HepG2 (cell line): ENCODE results near the gene SEMA3B. TPM values are rescaled to one million over a fixed set of nuclear protein-coding genes. Genes with fewer than 3 reads are reported as not detected.

Experiments used
- EHMT2 ChIP-seq: fragments of 200-600 bp; sonication (generic); IDR thresholded peaks from 2 replicates; pipeline ENCODE4 v1.7.0; 2017; ENCODE audit warnings: antibody characterized with exemption, low read depth, low read length, borderline replicate concordance
- FOXA1 ChIP-seq, 2 experiments: fragments of 450-650 bp in 1 of 2; sonication (generic) in 1 of 2; formaldehyde crosslinking in 1 of 2; IDR thresholded peaks; 2 replicates each; pipeline versions ENCODE4 v1.4.0 to v1.6.1; 2016 to 2020; ENCODE audit warnings: missing genetic modification reagents in 1 of 2
- FOXP1 ChIP-seq, 2 experiments: fragments of 450-650 bp in 1 of 2; IDR thresholded peaks; 2 replicates each; pipeline ENCODE4 v1.6.1; 2017 to 2018; ENCODE audit warnings: antibody characterized with exemption in 1 of 2
- GFI1 ChIP-seq: sonication (generic); formaldehyde crosslinking; IDR thresholded peaks from 2 replicates; pipeline ENCODE4 v1.5.0; 2020; ENCODE audit warnings: missing genetic modification reagents, mild to moderate bottlenecking, borderline replicate concordance
- GPN1 ChIP-seq: sonication (generic); formaldehyde crosslinking; IDR thresholded peaks from 2 replicates; pipeline ENCODE4 v1.5.1; 2020; ENCODE audit warnings: missing genetic modification reagents, borderline replicate concordance
- HNRNPL ChIP-seq: fragments of 200-400 bp; formaldehyde crosslinking; IDR thresholded peaks from 2 replicates; pipeline ENCODE4 v1.6.1; 2017; ENCODE audit warnings: mild to moderate bottlenecking, low read depth, low read length
- MED1 ChIP-seq: sonication (generic); formaldehyde crosslinking; IDR thresholded peaks from 2 replicates; pipeline ENCODE4 v1.4.0; 2020; ENCODE audit warnings: missing genetic modification reagents
- MED13 ChIP-seq: sonication (generic); formaldehyde crosslinking; IDR thresholded peaks from 2 replicates; pipeline ENCODE4 v1.5.0; 2020; ENCODE audit warnings: missing genetic modification reagents
- MZF1 ChIP-seq: sonication (generic); formaldehyde crosslinking; IDR thresholded peaks from 2 replicates; pipeline ENCODE4 v1.8.1; 2023; ENCODE audit warnings: mild to moderate bottlenecking, missing genetic modification reagents, borderline replicate concordance
- NCOR1 ChIP-seq: fragments of 200-600 bp; sonication (generic); IDR thresholded peaks from 2 replicates; pipeline ENCODE4 v1.7.0; 2017; ENCODE audit warnings: antibody characterized with exemption, low read length, borderline replicate concordance
- NR3C1 ChIP-seq: sonication (generic); formaldehyde crosslinking; IDR thresholded peaks from 2 replicates; pipeline ENCODE4 v1.4.0; 2020; ENCODE audit warnings: missing genetic modification reagents
- RAD51 ChIP-seq: fragments of 450-650 bp; IDR thresholded peaks from 2 replicates; pipeline ENCODE4 v1.6.1; 2016; ENCODE audit warnings: borderline replicate concordance
- RNF219 ChIP-seq: sonication (generic); formaldehyde crosslinking; IDR thresholded peaks from 2 replicates; pipeline ENCODE4 v1.5.0; 2020; ENCODE audit warnings: mild to moderate bottlenecking, missing genetic modification reagents
- SMAD3 ChIP-seq: sonication (generic); formaldehyde crosslinking; IDR thresholded peaks from 2 replicates; pipeline ENCODE4 v1.4.0; 2020; ENCODE audit warnings: missing genetic modification reagents
- SMC3 ChIP-seq: IDR thresholded peaks from 2 replicates; pipeline ENCODE4 v1.6.1; 2011; ENCODE audit warnings: low read length, improper control_type of control experiment
- SP5 ChIP-seq: IDR thresholded peaks from 2 replicates; pipeline ENCODE4 v1.6.1; 2016; ENCODE audit warnings: low read depth, borderline replicate concordance
- ZBTB46 ChIP-seq: sonication (generic); formaldehyde crosslinking; IDR thresholded peaks from 2 replicates; pipeline ENCODE4 v1.4.0; 2020; ENCODE audit warnings: mild to moderate bottlenecking, missing genetic modification reagents, borderline replicate concordance
- ZNF264 ChIP-seq: sonication (generic); formaldehyde crosslinking; IDR thresholded peaks from 2 replicates; pipeline ENCODE4 v1.4.0; 2020; ENCODE audit warnings: missing genetic modification reagents
- ZNF30 ChIP-seq: sonication (generic); formaldehyde crosslinking; IDR thresholded peaks from 2 replicates; pipeline ENCODE4 v1.5.0; 2020; ENCODE audit warnings: mild to moderate bottlenecking, missing genetic modification reagents
- ZNF552 ChIP-seq: sonication (generic); formaldehyde crosslinking; IDR thresholded peaks from 2 replicates; pipeline ENCODE4 v1.9.0; 2022; ENCODE audit warnings: missing genetic modification reagents, mild to moderate bottlenecking, borderline replicate concordance
- ZNF629 ChIP-seq: sonication (generic); formaldehyde crosslinking; conservative IDR thresholded peaks from 2 replicates; pipeline ENCODE4 v1.5.0; 2020; ENCODE audit warnings: missing genetic modification reagents
- ZNF660 ChIP-seq: sonication (generic); formaldehyde crosslinking; IDR thresholded peaks from 2 replicates; pipeline ENCODE4 v1.5.1; 2020; ENCODE audit warnings: mild to moderate bottlenecking, low read depth, missing genetic modification reagents, borderline replicate concordance
- ZNF7 ChIP-seq: IDR thresholded peaks from 2 replicates; pipeline ENCODE4 v1.6.1; 2016; ENCODE audit warnings: missing biosample characterization, missing genetic modification reagents
- ZNF784 ChIP-seq: sonication (generic); formaldehyde crosslinking; IDR thresholded peaks from 2 replicates; pipeline ENCODE4 v1.5.1; 2020; ENCODE audit warnings: missing genetic modification reagents, mild to moderate bottlenecking, borderline replicate concordance
- ZNF878 ChIP-seq: sonication (generic); formaldehyde crosslinking; IDR thresholded peaks from 2 replicates; pipeline ENCODE4 v1.8.1; 2023; ENCODE audit warnings: mild to moderate bottlenecking, missing genetic modification reagents, moderate library complexity
- polyA plus RNA-seq, 8 experiments: library from polyadenylated mRNA; depleted of rRNA in 3 of 8; stranded (reverse) in 7 of 8; unstranded in 1 of 8; fragments of >200 nt; fragmentation: Illumina TruSeq in 4 of 8; extraction: Trizol in 4 of 8; gene quantifications; 2 replicates each; pipeline versions ENCODE4 v1.2.1 to v1.2.3, GENCODE V29; 2011 to 2016; ENCODE audit warnings: low read depth in 4 of 8, missing spikeins in 1 of 8, mixed read lengths in 1 of 8; ENCODE audit not compliant: insufficient read depth in 1 of 8
- total RNA-seq, 5 experiments: library from RNA; depleted of rRNA; stranded (reverse); fragments of >200 nt; fragmentation: Illumina TruSeq; extraction: Trizol; gene quantifications; 2 replicates each; pipeline ENCODE4 v1.2.3, GENCODE V29; 2016; ENCODE audit warnings: low read depth in 1 of 5

SEMA3B gene
- total and polyA plus RNA-seq, 2 of the 13 experiments (the other 11 are each of a cell fraction or from before 2014, with no cell fraction given), result 93.2 to 158 TPM

- TF ChIP-seq ZNF784 (CRISPR knock-in tag), result peak; percentile 49; the same call in 1 of the 2 replicates
- no peak for TF ChIP-seq MZF1 (CRISPR knock-in tag)
- TF ChIP-seq NR3C1 (CRISPR knock-in tag), result no peak
- TF ChIP-seq MED1 (CRISPR knock-in tag), result peak; percentile 89
- peak; percentile 59; the same call in 1 of the 2 replicates for TF ChIP-seq ZNF629 (CRISPR knock-in tag)
- peak; percentile 96 for TF ChIP-seq SP5 (CRISPR knock-in tag)
- TF ChIP-seq FOXA1 (IDR thresholded peaks at IDR 0.05), result no peak
- no peak for TF ChIP-seq FOXA1 (CRISPR knock-in tag; IDR thresholded peaks at IDR 0.05)
- peak; percentile 50; the same call in 1 of the 2 replicates for TF ChIP-seq NCOR1
- TF ChIP-seq ZNF264, result no peak
- no peak for TF ChIP-seq ZNF7
- TF ChIP-seq MED13 (CRISPR knock-in tag), result peak; percentile 97
- no peak; the same call in 1 of the 2 replicates for TF ChIP-seq GPN1
- TF ChIP-seq HNRNPL, result peak; percentile 93
- no peak for TF ChIP-seq RNF219 (CRISPR knock-in tag)
- peak; percentile 57; the same call in 1 of the 2 replicates for TF ChIP-seq ZNF878 (CRISPR knock-in tag)
- no peak; the same call in 1 of the 2 replicates for TF ChIP-seq ZNF552 (CRISPR knock-in tag)
- TF ChIP-seq ZNF30 (CRISPR knock-in tag), result no peak
- TF ChIP-seq SMAD3 (CRISPR knock-in tag), result 0 out of 2 replicates have a peak, but pooled peaks have one; percentile 50
- no peak for TF ChIP-seq FOXP1 (IDR thresholded peaks at IDR 0.05)
- TF ChIP-seq FOXP1 (CRISPR knock-in tag; IDR thresholded peaks at IDR 0.05), result no peak; the same call in 1 of the 2 replicates
- TF ChIP-seq EHMT2, result no peak
- TF ChIP-seq SMC3, result peak; percentile 53; the same call in 1 of the 2 replicates
- TF ChIP-seq GFI1 (CRISPR knock-in tag), result peak; percentile 56; the same call in 1 of the 2 replicates
- no peak for TF ChIP-seq RAD51
- TF ChIP-seq ZBTB46, result no peak
- TF ChIP-seq ZNF660, result no peak
These were observed 8.7 kb upstream of the SEMA3B start (continued) for GRCh38 chr3:50260027-50260941.
